MCF 10A (cell line): Measurements from ENCODE around the gene STXBP6. TPM values are rescaled to one million over a fixed set of nuclear protein-coding genes. Genes with fewer than 3 reads are reported as not detected.

ENCODE experiments used
- BruUV-seq: library from RNA; stranded (reverse); fragments of 400-500 nt; replicated peaks from 2 replicates; lab custom pipeline; 2021; lab: Mats Ljungman, UMichigan
- CTCF ChIA-PET: fragments of 300-600 bp; sonication (Branson Sonifier 250); formaldehyde crosslinking; extraction: SDS; loops from one replicate; lab custom pipeline; 2021; ENCODE audit warnings: antibody characterized with exemption, inconsistent platforms; lab: Yijun Ruan, JAX
- POLR2A ChIA-PET: fragments of 300-600, 350-650 bp; sonication (Branson Sonifier 250); formaldehyde crosslinking; extraction: SDS; loops from one replicate; lab custom pipeline; 2020; ENCODE audit warnings: antibody characterized with exemption, inconsistent platforms; lab: Yijun Ruan, JAX
- DNase-seq: peaks from one replicate; pipeline ENCODE4 v3.0.0-alpha.2; 2018; ENCODE audit not compliant: unreplicated experiment
- H3K27ac Mint-ChIP-seq: one replicate; pipeline ENCODE4 v1.8.0; 2022; ENCODE audit warnings: mild to moderate bottlenecking, low read depth, mixed read lengths; ENCODE audit not compliant: unreplicated experiment
- H3K27me3 Mint-ChIP-seq: one replicate; pipeline ENCODE4 v1.8.0; 2022; ENCODE audit warnings: mixed read lengths; ENCODE audit not compliant: insufficient read depth, unreplicated experiment
- H3K36me3 Mint-ChIP-seq: one replicate; pipeline ENCODE4 v1.8.0; 2022; ENCODE audit warnings: mild to moderate bottlenecking, moderate library complexity, mixed read lengths; ENCODE audit not compliant: insufficient read depth, unreplicated experiment
- H3K4me1 Mint-ChIP-seq: one replicate; pipeline ENCODE4 v1.8.0; 2022; ENCODE audit warnings: mixed read lengths; ENCODE audit not compliant: insufficient read depth, unreplicated experiment
- H3K4me3 Mint-ChIP-seq: one replicate; pipeline ENCODE4 v1.8.0; 2022; ENCODE audit warnings: mild to moderate bottlenecking, moderate library complexity, mixed read lengths; ENCODE audit not compliant: unreplicated experiment
- H3K9me3 Mint-ChIP-seq: one replicate; pipeline ENCODE4 v1.8.0; 2022; ENCODE audit warnings: mixed read lengths; ENCODE audit not compliant: unreplicated experiment
- CTCF ChIP-seq: fragments of 200-600 bp; IDR thresholded peaks from one replicate; pipeline ENCODE4 v1.8.0; 2022; ENCODE audit warnings: antibody characterized with exemption, mild to moderate bottlenecking; ENCODE audit not compliant: unreplicated experiment
- intact Hi-C: fragments of 100-400 bp; cut with micrococcal nuclease; formaldehyde crosslinking; loops from 2 replicates; pipeline ENCODE4 v1.14.1; 2022
- total RNA-seq: library from RNA; stranded (reverse); gene quantifications from 2 replicates; pipeline ENCODE4 v1.2.3, GENCODE V29; 2022

Gene STXBP6
- total RNA-seq, 1 experiment from 2014 or later, result not detected

- ChIA-PET POLR2A (no interaction called here), CTCF (interaction anchor here (0.8 to 1.0 kb wide), 2 partner anchors 149 to 176 kb away, joined by 3 read pairs; no protein-coding TSS in a partner anchor)
- intact Hi-C loops, result no loop called here
- H3K27me3 Mint-ChIP-seq, result peaks cover 25% of the 10 kb centered on the region
- H3K4me1 Mint-ChIP-seq, result no peaks in the 10 kb centered on the region
- no peak for TF ChIP-seq CTCF
- H3K4me3 Mint-ChIP-seq, result no peak overlapping the region
- no peaks in the 10 kb centered on the region for H3K36me3 Mint-ChIP-seq
- peaks cover 4% of the 10 kb centered on the region for H3K9me3 Mint-ChIP-seq
- DNase-seq, result no peak
- no peak overlapping the region for H3K27ac Mint-ChIP-seq
- BruUV-seq, result no TSS peak
Observed at GRCh38 chr14:24982472-24983155, 67.3 kb downstream of the STXBP6 start.

GRCh38 chr14:24979725-24980239 lies 70.2 kb downstream of the STXBP6 start:
- intact Hi-C loops, result no loop called here
- H3K27me3 Mint-ChIP-seq, result peaks cover 28% of the 10 kb centered on the region
- POLR2A ChIA-PET, result no interaction called here
- no peak overlapping the region for H3K27ac Mint-ChIP-seq
- no peaks in the 10 kb centered on the region for H3K4me1 Mint-ChIP-seq
- CTCF ChIA-PET, result no interaction called here
- H3K4me3 Mint-ChIP-seq, result no peak overlapping the region
- no peak for DNase-seq
- TF ChIP-seq CTCF, result no peak
- H3K9me3 Mint-ChIP-seq, result no peaks in the 10 kb centered on the region
- no TSS peak for BruUV-seq
- H3K36me3 Mint-ChIP-seq, result no peaks in the 10 kb centered on the region

GRCh38 chr14:24978862-24979724 lies 70.9 kb downstream of the STXBP6 start:
- H3K27ac Mint-ChIP-seq, result no peak overlapping the region
- no peaks in the 10 kb centered on the region for H3K36me3 Mint-ChIP-seq
- no peak overlapping the region for H3K4me3 Mint-ChIP-seq
- H3K9me3 Mint-ChIP-seq, result no peaks in the 10 kb centered on the region
- no peaks in the 10 kb centered on the region for H3K4me1 Mint-ChIP-seq
- no TSS peak for BruUV-seq
- ChIA-PET CTCF (no interaction called here), POLR2A (no interaction called here)
- no peak for DNase-seq
- intact Hi-C loops, result no loop called here
- H3K27me3 Mint-ChIP-seq, result peaks cover 28% of the 10 kb centered on the region
- TF ChIP-seq CTCF, result no peak

- CTCF ChIA-PET, result no interaction called here
- no TSS peak for BruUV-seq
- no peak for TF ChIP-seq CTCF
- DNase-seq, result no peak
- Mint-ChIP-seq H3K9me3 (no peaks in the 10 kb centered on the region), H3K4me1 (no peaks in the 10 kb centered on the region), H3K4me3 (no peak overlapping the region), H3K27ac (no peak overlapping the region), H3K27me3 (peaks cover 28% of the 10 kb centered on the region), H3K36me3 (no peaks in the 10 kb centered on the region)
- intact Hi-C loops, result no loop called here
- POLR2A ChIA-PET, result no interaction called here
Observed at GRCh38 chr14:24976602-24977001, 73.3 kb downstream of the STXBP6 start.
